Upper lobe of left lung (tissue), 6 donors: ENCODE data around the gene CIT. TPM values are rescaled to one million over a fixed set of nuclear protein-coding genes. Genes with fewer than 3 reads are reported as not detected.
"Not testable (repeated sequence)": the region's sequence is repeated elsewhere in the genome, so short reads cannot be mapped to it uniquely, and the experiment has no call there.

Source experiments
- ATAC-seq, 2 donors: fragments of 200-7000 bp; cut with Tn5 transposase; one replicate each; pipeline ENCODE4 v1.9.1; 2022; ENCODE audit warnings: mild to moderate bottlenecking in 2 of 2, moderate library complexity in 2 of 2; ENCODE audit not compliant: low FRiP score in 2 of 2
- DNase-seq, 2 donors: peaks; one replicate each; pipeline ENCODE4 v3.0.0-alpha.2; 2019 to 2020
- H3K27ac ChIP-seq, 4 donors: fragments of 200-600 bp; sonication (generic); one replicate each; pipeline ENCODE4 v1.5.1; 2016 to 2019
- H3K27me3 ChIP-seq, 4 donors: fragments of 200-600 bp; sonication (generic); one replicate each; pipeline ENCODE4 v1.5.1; 2017 to 2019
- H3K36me3 ChIP-seq, 4 donors: fragments of 200-600 bp; sonication (generic); one replicate each; pipeline ENCODE4 v1.5.1; 2016 to 2019
- H3K4me1 ChIP-seq, 4 donors: fragments of 200-600 bp; sonication (generic); one replicate each; pipeline ENCODE4 v1.5.1; 2018 to 2019
- H3K4me3 ChIP-seq, 4 donors: fragments of 200-600 bp; sonication (generic); one replicate each; pipeline ENCODE4 v1.5.1; 2017 to 2019; ENCODE audit warnings: mild to moderate bottlenecking in 2 of 4, moderate library complexity in 1 of 4
- H3K9me3 ChIP-seq, 4 donors: fragments of 200-600 bp; sonication (generic); one replicate each; pipeline ENCODE4 v1.5.1; 2018 to 2019
- CTCF ChIP-seq, 6 experiments: fragments of 450-650 bp in 4 of 6; fragments of 200-600 bp in 2 of 6; sonication (generic) in 2 of 6; IDR thresholded peaks; one replicate each; pipeline ENCODE4 v1.5.1; 2016 to 2019; ENCODE audit warnings: antibody characterized with exemption in 6 of 6
- EP300 ChIP-seq, 4 donors: sonication (generic); formaldehyde crosslinking; IDR thresholded peaks; one replicate each; pipeline ENCODE4 v1.5.1; 2017; ENCODE audit warnings: antibody characterized with exemption in 4 of 4, control low read depth in 2 of 4
- POLR2A ChIP-seq, 4 donors: fragments of 450-650 bp; IDR thresholded peaks; one replicate each; pipeline ENCODE4 v1.5.1; 2016 to 2017; ENCODE audit warnings: antibody characterized with exemption in 4 of 4, mild to moderate bottlenecking in 2 of 4
- POLR2AphosphoS5 ChIP-seq, 2 donors: sonication (generic); formaldehyde crosslinking; IDR thresholded peaks; one replicate each; pipeline ENCODE4 v1.5.1; 2017; ENCODE audit warnings: antibody characterized with exemption in 2 of 2
- WGBS, 2 donors: methylation state at CpG; one replicate each; pipeline ENCODE4 v1.1.5; 2017 to 2018; 5-methylcytosine and 5-hydroxymethylcytosine counted together
- total RNA-seq, 6 donors: library from RNA; depleted of rRNA in 4 of 6; stranded (reverse); fragments of >200 nt in 4 of 6; gene quantifications; one replicate each; pipeline versions ENCODE4 v1.1.0 to v1.2.1, GENCODE V29; 2016 to 2021
- donor health status: DM: no; HTN: no; CAD: no; lungs with moderate emphysema.
- donor health status: DM: no; HTN: yes; CAD: no; lungs with severe emphysema.

The CIT gene
- total RNA-seq, 6 donors from 2014 or later: 7.8 to 185 (median 73.6) TPM

GRCh38 chr12:119901670-119902069 lies 24.6 kb upstream of the CIT start:
- TF ChIP-seq CTCF (IDR thresholded peaks at IDR 0.05) (no peak), POLR2A (IDR thresholded peaks at IDR 0.05) (no peak), EP300 (IDR thresholded peaks at IDR 0.05) (no peak), POLR2AphosphoS5 (IDR thresholded peaks at IDR 0.05) (no peak)
- 76% methylated on average over 2 of the region's 2 CpGs for WGBS, 2 donors
- Histone ChIP-seq H3K9me3 (no peaks in the 10 kb centered on the region), H3K4me1 (peaks cover 0 to 4% (median 0%) of the 10 kb centered on the region in 4 donors), H3K27ac (no peak overlapping the region), H3K27me3 (no peaks in the 10 kb centered on the region), H3K4me3 (no peak overlapping the region), H3K36me3 (no peaks in the 10 kb centered on the region)
- no peak for ATAC-seq
- DNase-seq: no peak

GRCh38 chr12:119894916-119895315 lies 17.8 kb upstream of the CIT start:
- Histone ChIP-seq H3K27ac (no peak overlapping the region), H3K4me3 (no peak overlapping the region), H3K4me1 (no peaks in the 10 kb centered on the region), H3K9me3 (no peaks in the 10 kb centered on the region), H3K27me3 (no peaks in the 10 kb centered on the region), H3K36me3 (no peaks in the 10 kb centered on the region)
- no peak for TF ChIP-seq POLR2A (IDR thresholded peaks at IDR 0.05)
- TF ChIP-seq EP300 (IDR thresholded peaks at IDR 0.05): no peak
- no peak for TF ChIP-seq POLR2AphosphoS5 (IDR thresholded peaks at IDR 0.05)
- no peak for TF ChIP-seq CTCF (IDR thresholded peaks at IDR 0.05)
- DNase-seq (no peak), ATAC-seq (no peak)
- WGBS, 2 donors: 43 to 54% methylated on average over 1 of the region's 1 CpG

- not testable (repeated sequence) for H3K4me3 ChIP-seq, H3K27ac ChIP-seq, ATAC-seq, H3K4me1 ChIP-seq, H3K9me3 ChIP-seq, H3K27me3 ChIP-seq, H3K36me3 ChIP-seq, DNase-seq
- WGBS, 2 donors: 18 to 50% methylated on average over 1 of the region's 1 CpG
Observed at GRCh38 chr12:119892611-119893010, 15.5 kb upstream of the CIT start.

GRCh38 chr12:119885549-119885948 lies 8.4 kb upstream of the CIT start:
- H3K4me1 ChIP-seq: no peaks in the 10 kb centered on the region
- ATAC-seq: no peak
- no peak overlapping the region for H3K4me3 ChIP-seq
- no peak for DNase-seq
- WGBS, 2 donors: 60 to 70% methylated on average over 3 of the region's 3 CpGs
- H3K9me3 ChIP-seq: no peaks in the 10 kb centered on the region
- no peaks in the 10 kb centered on the region for H3K27me3 ChIP-seq
- no peak overlapping the region for H3K27ac ChIP-seq
- H3K36me3 ChIP-seq: no peaks in the 10 kb centered on the region
- TF ChIP-seq POLR2AphosphoS5 (IDR thresholded peaks at IDR 0.05): no peak
- TF ChIP-seq EP300 (IDR thresholded peaks at IDR 0.05): no peak
- TF ChIP-seq CTCF (IDR thresholded peaks at IDR 0.05): no peak
- no peak for TF ChIP-seq POLR2A (IDR thresholded peaks at IDR 0.05)

GRCh38 chr12:119883791-119884190 lies 6.7 kb upstream of the CIT start:
- not testable (repeated sequence) for H3K27me3 ChIP-seq, ATAC-seq, H3K4me1 ChIP-seq, H3K27ac ChIP-seq, H3K9me3 ChIP-seq, H3K36me3 ChIP-seq, DNase-seq, H3K4me3 ChIP-seq
- 61 to 68% methylated on average over 4 of the region's 4 CpGs for WGBS, 2 donors

GRCh38 chr12:119883237-119883636 lies 6.1 kb upstream of the CIT start:
- H3K4me3 ChIP-seq: no peak overlapping the region
- no peaks in the 10 kb centered on the region for H3K9me3 ChIP-seq
- no peaks in the 10 kb centered on the region for H3K36me3 ChIP-seq
- ATAC-seq (no peak), DNase-seq (no peak)
- no peak overlapping the region for H3K27ac ChIP-seq
- H3K27me3 ChIP-seq: no peaks in the 10 kb centered on the region
- H3K4me1 ChIP-seq: no peaks in the 10 kb centered on the region
- WGBS, 2 donors: 75 to 90% methylated on average over 4 of the region's 4 CpGs
- TF ChIP-seq CTCF (IDR thresholded peaks at IDR 0.05) (no peak), POLR2A (IDR thresholded peaks at IDR 0.05) (no peak), EP300 (IDR thresholded peaks at IDR 0.05) (no peak), POLR2AphosphoS5 (IDR thresholded peaks at IDR 0.05) (no peak)
